Right ventricle myocardium inferior (tissue), 1 donor: Measurements from ENCODE around the gene NT5M. TPM values are rescaled to one million over a fixed set of nuclear protein-coding genes. Genes with fewer than 3 reads are reported as not detected.

Source experiments
- ATAC-seq: fragments of 200-7000 bp; cut with Tn5 transposase; one replicate; pipeline ENCODE4 v1.9.1; 2020; ENCODE audit warnings: mild to moderate bottlenecking, moderate library complexity
- DNase-seq: peaks from one replicate; pipeline ENCODE4 v3.0.0; 2021; ENCODE audit errors: missing footprints
- intact Hi-C: fragments of 100-400 bp; cut with DNase I; formaldehyde crosslinking; loops from one replicate; pipeline ENCODE4 v1.11.0; 2022
- total RNA-seq: library from RNA; stranded (reverse); fragmentation: NEBNext Ultra II Directional; extraction: Animal tissue kit (Norgen Biotek cat#: 25700); gene quantifications from one replicate; pipeline ENCODE4 v1.2.1, GENCODE V29; 2021
- donor health status: DM: no; HTN: yes; CAD: no; lungs with severe emphysema.

Gene NT5M
- total RNA-seq, 1 donor from 2014 or later: 8.3 TPM

DNA sequence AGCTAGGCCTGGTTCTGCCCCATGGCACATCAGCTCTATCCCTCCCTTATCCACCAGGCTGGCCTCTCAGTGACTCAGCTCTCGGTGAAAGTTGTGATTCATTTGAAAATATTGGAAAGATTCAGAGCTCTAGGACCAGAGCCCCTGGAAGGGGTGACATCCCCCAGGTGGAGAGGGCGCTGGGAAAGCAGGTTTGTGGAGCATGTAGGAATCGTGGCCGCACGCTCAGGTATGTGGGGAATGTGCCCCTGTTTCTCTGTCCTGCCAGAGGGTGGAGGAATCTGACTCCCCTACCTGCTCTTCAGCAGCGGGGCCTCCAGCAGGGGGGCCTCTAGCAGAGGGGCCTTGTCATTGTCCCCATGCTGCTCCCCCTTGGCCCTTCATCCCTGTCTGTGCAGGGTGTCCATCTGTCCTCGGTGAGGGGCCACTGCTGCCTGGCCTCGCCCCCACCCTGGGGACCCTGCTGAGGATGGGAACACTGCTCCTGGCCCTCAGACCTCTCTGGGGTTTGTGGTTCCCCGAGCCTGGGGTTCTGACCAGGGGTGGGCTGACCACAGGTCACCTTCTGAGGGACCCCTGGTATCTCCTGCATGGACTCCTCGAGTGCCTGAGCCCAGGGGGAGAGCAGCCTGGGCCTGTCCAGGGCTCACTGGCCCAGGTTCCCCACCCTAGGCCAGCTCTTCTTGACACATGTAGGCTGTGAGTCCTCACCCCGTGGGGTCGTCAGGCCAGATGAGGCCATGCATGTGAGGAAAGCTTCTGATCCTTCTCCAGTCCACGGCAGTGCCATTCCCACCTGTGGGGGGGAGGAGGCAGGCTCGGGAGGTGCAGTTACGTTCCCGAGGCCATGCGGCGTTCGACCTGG is 47.5 kb downstream of the NT5M start:
- ATAC-seq (no peak), DNase-seq (no peak)
- intact Hi-C loops: no loop called here

DNA sequence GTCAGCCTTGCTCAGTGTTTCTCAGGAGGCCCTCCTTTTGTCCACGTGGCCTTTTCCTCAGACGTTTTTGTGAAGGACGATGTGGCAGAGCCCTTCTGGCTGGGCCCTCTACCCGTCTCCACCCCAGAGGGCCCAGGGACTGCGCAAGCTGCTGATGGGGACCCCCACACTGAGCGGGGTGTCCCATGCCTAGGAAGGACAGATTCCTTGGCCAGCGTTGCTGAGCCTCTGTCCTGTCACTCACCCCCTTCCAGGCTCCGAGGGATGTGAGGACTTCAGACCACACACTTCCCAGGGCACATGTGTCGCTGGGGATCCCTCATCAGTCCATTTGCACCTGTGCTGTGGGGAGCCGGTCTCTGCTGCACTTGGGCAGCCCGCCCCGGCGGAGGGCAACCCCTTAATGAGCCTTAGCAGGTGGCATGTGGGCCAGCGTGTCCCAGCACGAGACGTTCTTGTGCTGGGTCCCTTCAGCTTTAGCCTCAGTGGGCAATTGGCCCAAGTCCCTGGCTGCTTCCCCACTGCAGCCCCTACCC is 48.3 kb downstream of the NT5M start:
- intact Hi-C loops: no loop called here
- no peak for ATAC-seq
- DNase-seq: no peak

DNA sequence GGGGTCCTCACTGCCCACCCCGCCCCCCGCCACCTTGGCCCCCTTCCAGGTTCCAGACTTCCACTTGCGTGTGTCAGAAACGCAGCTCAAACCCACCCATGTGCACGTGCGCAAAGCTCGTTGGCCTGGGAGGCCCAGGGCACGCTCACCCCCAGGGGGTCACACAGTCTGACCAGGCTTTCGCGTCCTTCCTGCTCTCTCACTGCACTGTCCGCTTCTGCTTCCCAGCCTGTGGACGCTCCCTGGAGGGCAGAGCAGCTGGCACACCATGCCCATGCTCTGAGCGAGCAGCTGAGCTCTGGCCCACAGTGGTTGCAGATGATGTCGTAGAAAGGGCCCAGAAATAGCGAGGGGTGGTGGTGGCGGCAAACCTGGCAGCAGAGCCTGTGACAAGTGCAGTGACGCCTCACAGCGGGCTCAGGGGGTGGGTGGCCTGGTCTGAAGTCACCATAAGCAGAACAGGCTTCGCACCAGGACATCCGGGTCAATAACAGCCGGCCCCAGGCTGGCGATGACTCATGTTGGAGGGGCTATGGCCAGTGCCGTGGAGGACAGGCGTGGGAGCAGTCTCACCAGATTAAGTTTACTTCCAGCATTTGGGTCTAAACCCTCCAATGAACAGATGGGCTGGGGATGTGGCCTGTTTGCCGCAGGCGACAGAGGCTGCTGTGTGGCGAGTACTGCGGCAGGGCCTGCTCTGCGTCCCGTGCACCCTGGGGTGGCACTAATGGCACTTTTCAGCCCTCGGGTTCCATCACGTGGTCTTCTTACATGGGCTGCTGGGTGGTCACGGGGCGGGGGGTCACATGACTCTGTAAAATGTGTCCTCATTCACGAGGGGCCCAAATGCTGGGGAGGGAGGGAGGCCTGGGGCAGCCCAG is 49.0 kb downstream of the NT5M start:
- intact Hi-C loops: no loop called here
- DNase-seq (no peak), ATAC-seq (peak; percentile 30)

DNA sequence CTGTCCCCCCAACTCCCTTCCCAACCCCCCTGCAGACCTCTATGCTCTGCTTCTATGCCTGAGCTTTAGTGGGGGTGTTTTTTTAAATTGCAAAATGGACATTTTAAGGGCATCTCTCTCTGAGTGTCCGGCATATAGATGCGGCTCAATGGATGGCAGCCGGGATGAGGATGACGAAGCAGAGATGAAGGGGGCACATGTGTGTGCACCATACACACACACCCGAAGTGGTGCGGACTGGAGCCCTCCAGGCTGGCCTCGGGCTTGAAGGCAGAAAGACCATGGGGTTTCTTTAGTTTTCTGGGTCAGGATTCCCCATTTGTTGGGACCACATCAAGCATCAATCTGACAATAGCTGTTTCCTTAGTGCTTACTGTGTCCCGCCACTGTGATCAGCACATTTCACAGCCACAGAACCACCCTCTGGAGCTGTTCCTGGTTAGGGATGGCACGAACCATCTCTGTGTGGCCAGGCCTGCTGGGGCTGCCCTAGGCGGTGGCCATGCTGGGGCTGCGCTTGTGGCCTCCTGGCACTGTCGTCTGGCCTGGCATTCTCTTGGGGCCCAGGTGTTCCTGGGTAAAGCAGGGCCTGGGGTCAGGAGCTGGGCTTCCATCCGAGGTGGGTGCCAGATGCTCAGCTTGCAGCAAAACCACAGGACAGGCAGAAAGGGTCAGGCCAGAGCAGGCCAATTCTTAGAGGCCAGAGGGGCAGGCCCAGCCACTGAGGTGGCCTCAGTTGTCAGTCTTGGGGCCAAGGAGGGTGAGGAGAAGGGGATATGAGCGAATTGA is 49.9 kb downstream of the NT5M start:
- no peak for DNase-seq
- intact Hi-C loops: no loop called here
- ATAC-seq: no peak

DNA sequence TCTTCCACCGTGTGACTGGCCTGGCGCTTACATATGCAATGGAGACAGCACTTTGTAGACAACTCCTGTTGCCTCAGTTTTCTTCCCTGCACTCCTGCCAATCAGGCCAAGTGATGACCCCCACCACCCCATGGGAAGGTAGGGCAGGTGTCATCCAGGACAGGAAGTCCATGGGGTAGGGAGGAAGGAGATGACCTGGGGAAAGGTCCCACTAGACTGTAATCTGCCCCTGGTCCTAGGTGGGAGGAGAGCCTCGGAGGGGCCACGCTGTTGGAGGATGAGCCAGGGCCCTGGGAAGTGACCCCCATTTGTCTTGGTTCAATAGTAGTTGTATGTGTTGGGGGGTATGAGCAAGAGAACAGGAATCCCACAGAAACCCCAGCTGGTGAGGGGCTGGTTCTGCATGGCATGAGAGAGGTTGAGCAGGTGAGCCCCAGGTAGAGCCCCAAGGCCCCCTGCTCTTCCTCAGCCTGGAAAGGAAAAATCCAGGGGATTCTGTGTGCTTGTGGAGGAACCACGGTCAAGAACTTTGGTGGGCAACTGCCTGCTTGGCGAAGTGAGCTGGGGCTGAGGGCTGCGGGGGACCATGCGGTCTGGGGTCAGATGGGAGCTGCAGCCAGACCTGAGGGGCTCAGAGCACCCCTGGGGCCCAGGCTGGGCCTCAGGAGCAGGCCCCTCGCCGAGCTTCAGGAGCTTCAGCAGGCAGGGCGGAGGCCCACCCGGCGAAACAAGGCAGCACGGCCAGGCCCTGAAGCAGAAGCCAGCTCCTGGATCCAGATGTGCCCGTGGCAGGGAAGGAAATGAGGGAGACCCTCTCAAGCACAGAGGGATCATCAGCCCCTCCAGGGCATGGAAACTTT is 50.7 kb downstream of the NT5M start:
- intact Hi-C loops: no loop called here
- no peak for DNase-seq
- no peak for ATAC-seq

DNA sequence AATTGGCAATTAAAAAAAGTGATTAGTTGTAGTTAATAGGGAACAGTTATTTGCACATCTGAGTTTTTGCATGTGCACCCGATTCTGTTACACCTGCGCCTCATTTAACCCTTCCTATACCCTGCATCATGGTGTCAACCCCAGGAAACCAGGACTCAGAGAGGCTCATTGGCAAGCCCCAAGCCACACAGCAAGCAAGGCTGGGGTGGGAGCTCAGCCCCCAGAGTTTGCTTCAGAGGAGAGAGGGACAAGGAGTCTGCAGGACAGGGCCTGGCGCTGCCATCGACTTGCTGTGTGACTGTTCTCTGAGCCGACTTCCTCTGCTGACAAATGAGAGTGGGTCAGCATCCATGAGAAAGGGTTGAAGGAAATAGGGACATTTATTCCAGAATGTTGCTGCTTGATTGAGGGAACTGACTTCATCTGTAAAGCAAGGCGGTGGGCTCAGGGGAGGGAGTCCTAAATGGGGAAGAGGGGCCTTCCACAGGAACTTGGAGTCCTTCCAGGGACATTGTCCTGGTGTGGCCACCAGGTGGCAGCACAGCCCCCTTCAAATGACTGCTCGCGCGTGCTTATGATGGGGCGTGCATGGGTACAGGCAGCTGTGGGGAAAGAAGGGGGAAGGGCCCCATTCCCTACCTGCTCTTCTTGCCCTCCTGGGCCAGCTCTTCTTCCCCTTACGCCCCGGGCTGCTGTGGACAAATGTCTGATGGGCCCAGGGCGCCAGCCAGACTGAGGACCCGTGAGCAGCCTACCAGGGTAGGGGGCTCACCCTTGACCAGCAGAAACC is 51.6 kb downstream of the NT5M start:
- ATAC-seq (peak; percentile 68), DNase-seq (peak; percentile 84)
- intact Hi-C loops: loop anchor here (1.0 to 5.0 kb wide), 2 partner anchors 123 to 259 kb away; partner anchors contain the start of gene MED9

DNA sequence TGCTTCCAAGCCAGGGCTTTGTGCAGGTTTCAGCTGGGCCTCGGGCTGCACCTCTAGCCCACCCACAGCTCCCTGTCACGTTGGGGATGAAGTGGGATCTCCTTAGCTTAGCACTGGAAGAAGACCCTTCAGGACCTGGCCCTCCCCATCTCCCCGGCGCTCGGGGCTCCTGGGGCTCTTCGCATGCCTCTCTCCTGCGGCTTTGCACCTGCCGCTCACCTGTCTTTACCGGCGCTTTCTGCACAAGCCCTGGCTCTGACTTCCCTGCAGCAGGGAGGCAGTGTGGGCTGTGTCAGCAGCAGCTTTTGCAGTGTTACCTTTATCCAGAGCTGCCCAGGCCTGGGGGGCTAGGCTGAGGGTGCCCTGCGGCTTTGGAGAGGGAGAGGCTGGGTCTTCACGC is 52.3 kb downstream of the NT5M start:
- no peak for ATAC-seq
- intact Hi-C loops: loop anchor here (1.0 to 5.0 kb wide), 2 partner anchors 122 to 258 kb away; partner anchors contain the start of gene MED9
- no peak for DNase-seq

DNA sequence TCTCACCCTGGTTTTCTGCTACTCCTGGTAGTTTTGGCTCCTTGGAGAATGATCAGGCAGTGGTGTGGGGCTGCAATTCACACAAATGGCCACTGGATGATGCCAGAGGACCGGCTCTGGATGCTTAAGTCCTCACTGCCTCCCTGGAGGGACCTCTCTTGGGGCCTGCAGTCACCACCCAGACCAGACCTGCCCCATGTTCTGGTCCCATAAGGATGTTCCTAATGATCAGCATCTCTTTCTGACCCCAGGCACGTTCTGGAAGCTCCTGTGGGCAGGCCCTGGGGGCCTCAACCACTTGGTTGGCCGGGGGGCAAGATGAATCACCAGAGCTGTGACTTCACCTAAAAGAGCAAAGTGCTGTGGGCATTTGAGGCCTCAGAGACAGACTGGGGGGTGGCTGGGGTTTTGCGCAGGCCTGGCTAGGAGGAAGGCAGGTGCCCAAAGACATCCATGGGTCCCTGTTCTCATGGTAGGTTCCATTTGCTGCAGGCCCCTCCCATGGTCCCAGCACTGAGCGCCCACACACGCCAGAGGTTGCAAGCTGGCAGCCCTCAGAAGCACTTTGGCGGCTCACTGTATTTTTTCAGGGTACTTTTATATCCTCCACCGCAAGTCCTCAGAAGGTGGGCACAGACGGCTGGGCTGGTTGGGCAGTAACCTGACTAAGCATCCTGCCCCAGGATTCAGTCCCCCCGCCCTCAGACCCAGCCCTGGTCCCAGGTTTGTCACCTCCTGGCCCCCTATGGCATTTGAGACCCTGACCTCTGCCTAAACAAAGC is 53.2 kb downstream of the NT5M start:
- no peak for DNase-seq
- ATAC-seq: peak; percentile 89
- intact Hi-C loops: loop anchor here (1.0 to 5.0 kb wide), 4 partner anchors 121 to 286 kb away; partner anchors contain the start of genes MED9 and RASD1

DNA sequence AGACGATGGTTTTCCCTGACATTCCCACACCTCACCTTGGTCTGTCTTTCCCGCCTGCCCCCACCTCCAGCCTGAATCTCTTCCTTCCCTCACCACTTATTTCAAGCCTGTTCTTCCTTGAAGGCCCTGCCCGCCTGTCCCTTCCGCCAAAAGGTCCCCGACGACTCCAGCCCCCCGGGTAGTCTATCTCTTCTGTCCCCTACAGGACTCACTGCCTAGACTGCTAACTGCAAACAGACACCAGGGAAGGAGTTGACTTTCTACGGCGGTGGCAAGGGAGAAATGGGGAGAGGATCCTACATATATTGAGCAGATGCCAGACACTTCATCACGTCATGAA is 53.7 kb downstream of the NT5M start:
- ATAC-seq: no peak
- no peak for DNase-seq
- intact Hi-C loops: loop anchor here (1.0 to 5.0 kb wide), 4 partner anchors 120 to 285 kb away; partner anchors contain the start of genes MED9 and RASD1

DNA sequence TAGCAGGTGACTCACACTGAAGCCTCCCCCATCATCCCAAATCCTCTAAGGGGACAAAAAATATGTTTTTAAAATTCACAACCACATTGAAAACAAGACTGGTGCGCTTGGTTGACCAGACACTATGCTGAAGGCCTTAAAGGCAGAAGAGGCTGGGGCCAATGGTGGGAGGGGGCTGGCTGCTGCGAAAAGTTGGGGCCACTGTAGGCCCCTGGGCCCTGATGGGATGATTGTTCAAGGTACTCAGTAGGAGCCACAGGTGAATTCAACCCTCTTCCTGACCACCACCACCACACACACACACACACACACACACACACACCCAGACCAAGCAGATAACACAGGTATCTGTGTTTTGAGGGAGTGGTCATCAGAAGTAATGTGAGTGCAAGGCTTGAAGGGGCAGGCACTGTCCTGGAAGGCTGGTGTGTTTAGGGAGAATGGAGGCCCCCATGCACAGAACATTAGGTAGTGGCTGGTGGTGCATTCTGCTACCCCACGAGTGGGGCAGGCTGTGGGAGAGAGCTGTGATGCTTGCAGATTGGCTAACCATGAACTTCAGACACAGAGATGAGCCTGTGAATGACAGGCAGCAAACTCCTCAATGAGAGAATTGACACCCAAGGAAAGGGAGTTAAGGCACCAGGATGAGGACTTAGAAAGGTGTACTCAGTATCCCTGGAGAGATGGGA is 55.0 kb downstream of the NT5M start:
- intact Hi-C loops: loop anchor here (5.0 kb wide), 1 partner anchor 119 kb away; the partner anchor contains the start of gene MED9
- DNase-seq (no peak), ATAC-seq (no peak)

DNA sequence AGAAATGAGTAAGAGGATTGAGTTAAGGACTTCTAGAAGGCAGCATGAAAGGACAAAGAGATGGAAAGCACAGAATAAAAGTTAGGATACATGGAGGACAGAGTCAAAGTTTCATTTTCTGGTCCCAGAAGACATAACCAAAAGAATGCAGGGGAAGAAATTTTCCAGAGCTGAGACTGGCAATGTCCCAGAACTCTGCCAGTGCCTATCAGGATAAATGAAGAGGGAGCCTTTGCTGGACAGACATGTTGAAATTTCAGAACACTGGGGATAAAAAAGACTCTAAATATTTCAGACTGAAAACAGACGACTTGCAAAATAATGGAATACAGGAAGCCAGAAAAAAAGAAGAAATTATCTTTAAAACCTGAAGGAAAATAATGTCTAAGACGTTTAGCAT is 55.7 kb downstream of the NT5M start:
- ATAC-seq: no peak
- no peak for DNase-seq
- intact Hi-C loops: loop anchor here (5.0 kb wide), 1 partner anchor 118 kb away; the partner anchor contains the start of gene MED9

DNA sequence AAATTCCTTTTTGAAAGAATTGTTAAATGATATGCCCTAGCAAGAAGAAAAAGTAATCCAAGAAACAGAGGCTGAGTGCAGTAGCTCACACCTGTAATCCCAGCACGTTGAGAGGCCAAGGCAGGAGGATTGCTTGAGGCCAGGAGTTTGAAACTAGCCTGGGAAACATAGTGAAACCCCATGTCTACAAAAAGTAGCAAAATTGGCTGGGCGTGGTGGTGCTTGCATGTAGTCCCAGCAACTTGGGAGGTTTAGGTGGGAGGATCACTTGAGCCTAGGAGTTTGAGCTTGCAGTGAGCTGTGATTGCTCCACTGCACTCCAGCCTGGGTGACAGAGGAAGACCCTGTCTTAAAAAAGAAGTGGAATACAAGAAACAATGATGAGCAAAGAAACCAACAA is 56.1 kb downstream of the NT5M start:
- ATAC-seq (no peak), DNase-seq (no peak)
- intact Hi-C loops: loop anchor here (5.0 kb wide), 1 partner anchor 118 kb away; the partner anchor contains the start of gene MED9

DNA sequence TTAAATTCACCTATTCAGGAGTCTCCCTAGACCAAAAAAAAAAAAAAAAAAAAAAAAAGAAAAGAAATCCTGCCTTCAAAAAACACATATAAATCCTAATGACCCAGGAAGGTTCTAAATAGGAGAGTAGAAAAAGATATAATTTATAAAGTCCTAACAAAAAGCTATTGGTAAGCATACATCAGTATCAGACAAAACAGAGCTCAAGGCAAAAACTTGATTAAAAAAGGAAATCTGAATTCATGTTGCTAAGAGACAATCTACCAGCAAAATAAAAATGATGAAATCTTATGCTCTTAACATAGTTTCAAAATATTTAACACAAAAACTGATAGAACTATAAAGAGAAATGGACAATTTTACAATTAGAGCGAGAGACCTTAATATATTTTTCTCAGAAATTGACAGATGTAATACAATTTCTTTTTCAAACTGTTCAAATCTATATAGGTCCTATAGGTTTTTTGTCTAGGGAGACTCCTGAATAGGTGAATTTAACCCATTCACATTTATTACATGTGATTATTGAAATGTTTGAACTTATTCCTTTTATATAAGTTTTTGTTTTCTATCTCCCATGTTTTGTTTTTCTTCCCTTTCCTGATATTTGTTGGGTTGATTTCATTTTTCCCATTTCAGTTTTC is 57.0 kb downstream of the NT5M start:
- ATAC-seq (no peak), DNase-seq (no peak)
- intact Hi-C loops: no loop called here

DNA sequence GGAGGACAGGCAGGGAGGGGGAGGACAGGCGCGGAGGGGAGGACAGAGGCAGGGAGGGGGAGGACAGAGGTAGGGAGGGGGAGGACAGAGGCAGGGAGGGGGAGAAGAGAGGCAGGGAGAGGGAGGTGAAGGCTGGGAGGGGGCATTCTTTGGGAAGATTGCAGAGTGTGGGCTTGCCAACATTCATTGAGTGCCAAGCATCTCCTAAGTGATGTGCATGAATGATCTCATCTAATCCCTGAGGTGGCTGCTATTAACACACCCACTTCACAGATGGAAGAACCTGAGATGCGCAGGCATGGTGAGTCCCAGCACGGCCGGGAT is 58.3 kb downstream of the NT5M start:
- no peak for DNase-seq
- no peak for ATAC-seq
- intact Hi-C loops: no loop called here

DNA sequence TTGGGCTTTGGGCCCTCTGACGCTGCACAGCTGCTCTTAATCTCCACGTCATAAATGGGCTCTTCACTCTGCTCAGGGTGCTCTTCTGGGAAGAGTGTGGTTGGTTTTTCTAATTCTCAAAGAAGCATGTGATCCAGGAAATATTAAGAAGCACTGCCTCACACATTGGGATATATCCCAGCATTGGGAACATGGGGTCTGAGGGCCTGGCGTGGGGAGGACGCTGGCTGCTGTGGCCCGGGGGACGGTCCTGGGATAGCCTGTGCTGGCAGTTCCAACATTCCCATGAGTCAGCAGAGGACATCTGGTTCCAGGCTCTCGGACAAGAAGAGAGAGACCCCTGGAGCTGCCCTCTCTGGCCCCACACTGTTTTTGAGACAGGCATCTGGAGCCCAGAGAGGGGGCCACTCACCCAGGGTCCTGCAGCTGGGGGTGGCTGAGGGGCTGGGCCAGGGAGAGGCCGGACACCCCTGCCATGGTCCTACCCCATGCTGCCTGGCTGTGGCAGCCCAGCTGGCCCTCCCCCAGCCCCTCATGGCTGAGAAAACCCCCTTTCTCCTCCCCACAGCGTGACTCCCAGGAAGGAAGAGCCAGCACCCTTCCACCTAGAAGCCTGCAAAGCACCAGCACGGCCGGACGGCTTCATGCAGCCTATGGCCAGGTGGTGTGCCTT is 58.8 kb downstream of the NT5M start:
- intact Hi-C loops: no loop called here
- ATAC-seq (peak; percentile 86), DNase-seq (no peak)
